Measurements from ENCODE around the gene SLC44A4. TPM values are rescaled to one million over a fixed set of nuclear protein-coding genes. Genes with fewer than 3 reads are reported as not detected.
A peak's percentile ranks its signal among the peaks of the same experiment; 100 is the strongest.
"Not testable (repeated sequence)": the region's sequence is repeated elsewhere in the genome, so short reads cannot be mapped to it uniquely, and the experiment has no call there.

SLC44A4 gene
- total RNA-seq, 2 experiments from 2014 or later, result 0.20 TPM; not detected in 1

DNA sequence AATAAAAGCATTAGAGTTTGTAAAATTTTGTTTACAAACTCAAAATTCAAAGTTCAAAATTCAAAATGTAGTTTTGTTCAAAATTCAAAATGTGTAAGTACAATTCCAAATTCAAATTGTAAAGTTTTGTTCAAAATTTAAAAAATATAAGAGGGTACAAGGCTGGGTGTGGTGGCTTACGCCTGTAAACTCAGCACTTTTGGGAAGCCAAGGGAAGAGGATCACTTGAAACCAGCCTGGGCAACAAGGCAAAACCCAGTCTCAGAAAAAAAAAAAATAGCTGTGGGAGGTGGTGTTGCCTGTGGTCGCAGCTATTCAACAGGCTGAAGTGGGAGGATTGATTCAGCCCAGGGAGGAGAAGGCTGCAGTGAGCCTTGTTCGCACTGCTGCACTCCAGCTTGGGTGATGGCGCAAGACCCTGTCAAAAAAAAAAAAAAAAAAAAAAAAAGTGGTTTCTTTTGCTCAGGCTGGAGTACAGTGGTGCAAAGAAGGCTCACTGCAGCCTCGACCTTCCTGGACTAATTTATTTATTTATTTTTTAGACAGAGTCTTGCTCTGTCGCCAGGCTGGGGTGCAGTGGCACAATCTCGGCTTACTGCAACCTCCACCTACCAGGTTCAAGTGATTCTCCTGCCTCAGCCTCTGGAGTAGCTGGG lies 28.5 kb upstream of the SLC44A4 start:
- TF ChIP-seq CTCF (IDR thresholded peaks at IDR 0.05), result no peak
- intact Hi-C loops (cut with DNase I, micrococcal nuclease), result no loop called here
- Histone ChIP-seq H3K4me3 (ENCODE audit: low read length) (no peak overlapping the region), H3K27ac (ENCODE audit: low read depth in 1 of 2, low read length in 2 of 2) (no peak overlapping the region), H3K9me3 (ENCODE audit: control insufficient read depth in 1 of 2, insufficient read depth in 1 of 2, low read length in 2 of 2) (no peaks in the 10 kb centered on the region), H3K4me1 (ENCODE audit: insufficient read depth, low read length) (peaks cover 7% of the 10 kb centered on the region), H3K36me3 (ENCODE audit: insufficient read depth, low read length) (no peaks in the 10 kb centered on the region), H3K27me3 (ENCODE audit: control insufficient read depth in 1 of 2, insufficient read depth in 2 of 2, low read length in 2 of 2) (no peaks in the 10 kb centered on the region)
- no peaks in the 10 kb centered on the region for H3K9me3 Mint-ChIP-seq
- POLR2A ChIA-PET, result no interaction called here
- ATAC-seq (ENCODE audit: poor library complexity), result no peak
- CTCF ChIA-PET, result interaction anchor here (0.6 kb wide), 2 partner anchors 961 to 1377 kb away, joined by 3 read pairs; no protein-coding TSS in a partner anchor
- no peak overlapping the region for H3K27ac Mint-ChIP-seq
- no peaks in the 10 kb centered on the region for H3K27me3 Mint-ChIP-seq
- H3K4me3 Mint-ChIP-seq, result no peak overlapping the region
- no peak for DNase-seq
- H3K36me3 Mint-ChIP-seq (ENCODE audit: low read depth), result no peaks in the 10 kb centered on the region
- H3K4me1 Mint-ChIP-seq (ENCODE audit: low read depth), result peaks cover 9% of the 10 kb centered on the region

DNA sequence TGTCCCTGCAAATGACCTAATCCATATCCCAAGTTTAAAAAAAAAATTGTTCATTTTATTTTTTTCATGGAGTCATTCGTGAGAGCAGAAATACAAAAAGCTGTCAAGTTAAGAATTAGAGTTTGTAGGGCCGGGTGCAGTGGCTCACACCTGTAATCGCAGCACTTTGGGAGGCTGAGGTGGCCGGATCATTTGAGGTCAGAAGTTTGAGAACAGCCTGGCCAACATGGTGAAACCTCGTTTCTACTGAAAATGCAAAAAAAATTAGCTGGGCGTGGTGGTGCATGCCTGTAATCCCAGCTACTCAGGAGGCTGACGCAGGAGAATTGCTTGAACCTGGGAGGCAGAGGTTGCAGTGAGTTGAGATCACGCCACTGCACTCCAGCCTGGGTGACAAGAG lies 27.9 kb upstream of the SLC44A4 start:
- POLR2A ChIA-PET, H3K27ac Mint-ChIP-seq, DNase-seq: not testable (repeated sequence)

GRCh38 chr6:31906122-31906521 lies 27.3 kb upstream of the SLC44A4 start:
- intact Hi-C loops (cut with DNase I, micrococcal nuclease), result no loop called here
- no peaks in the 10 kb centered on the region for H3K36me3 ChIP-seq (ENCODE audit: insufficient read depth, low read length)
- ChIA-PET CTCF (no interaction called here), POLR2A (no interaction called here)
- DNase-seq, result no peak
- H3K4me3 ChIP-seq (ENCODE audit: low read length), result no peak overlapping the region
- Mint-ChIP-seq H3K4me3 (peak overlapping the region; percentile 54), H3K27ac (no peak overlapping the region), H3K27me3 (no peaks in the 10 kb centered on the region), H3K9me3 (no peaks in the 10 kb centered on the region), H3K4me1 (ENCODE audit: low read depth) (peaks cover 12% of the 10 kb centered on the region), H3K36me3 (ENCODE audit: low read depth) (no peaks in the 10 kb centered on the region)
- no peak for ATAC-seq (ENCODE audit: poor library complexity)
- H3K9me3 ChIP-seq (ENCODE audit: control insufficient read depth in 1 of 2, insufficient read depth in 1 of 2, low read length in 2 of 2), result no peaks in the 10 kb centered on the region
- no peaks in the 10 kb centered on the region for H3K27me3 ChIP-seq (ENCODE audit: control insufficient read depth in 1 of 2, insufficient read depth in 2 of 2, low read length in 2 of 2)
- no peak for TF ChIP-seq CTCF (IDR thresholded peaks at IDR 0.05)
- H3K27ac ChIP-seq (ENCODE audit: low read depth in 1 of 2, low read length in 2 of 2), result no peak overlapping the region
- H3K4me1 ChIP-seq (ENCODE audit: insufficient read depth, low read length), result peaks cover 12% of the 10 kb centered on the region

More for the DNA sequence above, 27.9 kb upstream of the SLC44A4 start:
- H3K4me1 ChIP-seq (ENCODE audit: insufficient read depth, low read length); H3K27me3 Mint-ChIP-seq; H3K4me3 Mint-ChIP-seq; ATAC-seq (ENCODE audit: poor library complexity); H3K9me3 Mint-ChIP-seq; H3K36me3 ChIP-seq (ENCODE audit: insufficient read depth, low read length); H3K27me3 ChIP-seq (ENCODE audit: control insufficient read depth in 1 of 2, insufficient read depth in 2 of 2, low read length in 2 of 2); intact Hi-C loops (cut with DNase I, micrococcal nuclease); H3K4me3 ChIP-seq (ENCODE audit: low read length); H3K36me3 Mint-ChIP-seq (ENCODE audit: low read depth); H3K9me3 ChIP-seq (ENCODE audit: control insufficient read depth in 1 of 2, insufficient read depth in 1 of 2, low read length in 2 of 2); H3K27ac ChIP-seq (ENCODE audit: low read depth in 1 of 2, low read length in 2 of 2): not testable (repeated sequence)
- H3K4me1 Mint-ChIP-seq (ENCODE audit: low read depth), result peaks cover 12% of the 10 kb centered on the region
- CTCF ChIA-PET, result interaction anchor here (0.6 kb wide), 1 partner anchor 1377 kb away, joined by 3 read pairs; no protein-coding TSS in a partner anchor

DNA sequence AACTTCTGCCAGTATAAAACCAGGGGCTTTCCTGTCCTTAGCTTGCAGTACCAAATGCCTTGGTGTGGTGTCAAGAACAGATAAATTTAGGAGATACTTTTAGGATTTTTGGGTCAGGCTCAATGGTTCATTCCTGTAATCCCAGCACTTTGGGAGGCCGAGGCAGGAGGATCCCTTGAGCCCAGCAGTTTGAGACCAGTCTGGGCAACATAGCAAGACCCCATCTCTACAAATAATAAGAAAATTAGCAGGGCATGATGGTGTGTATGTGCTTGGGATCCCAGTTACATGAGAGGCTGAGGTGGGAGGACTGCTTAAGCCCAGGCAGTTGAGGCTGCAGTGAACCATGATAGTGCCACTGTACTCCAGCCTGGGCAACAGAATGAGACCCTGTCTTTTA lies 26.2 kb upstream of the SLC44A4 start:
- H3K36me3 ChIP-seq (ENCODE audit: insufficient read depth, low read length), result no peaks in the 10 kb centered on the region
- Mint-ChIP-seq H3K36me3 (ENCODE audit: low read depth) (no peaks in the 10 kb centered on the region), H3K27me3 (no peaks in the 10 kb centered on the region), H3K4me1 (ENCODE audit: low read depth) (peaks cover 12% of the 10 kb centered on the region), H3K27ac (no peak overlapping the region), H3K4me3 (no peak overlapping the region), H3K9me3 (no peaks in the 10 kb centered on the region)
- H3K27me3 ChIP-seq (ENCODE audit: control insufficient read depth in 1 of 2, insufficient read depth in 2 of 2, low read length in 2 of 2), result no peaks in the 10 kb centered on the region
- no peaks in the 10 kb centered on the region for H3K9me3 ChIP-seq (ENCODE audit: control insufficient read depth in 1 of 2, insufficient read depth in 1 of 2, low read length in 2 of 2)
- intact Hi-C loops (cut with DNase I, micrococcal nuclease), result no loop called here
- POLR2A ChIA-PET, result no interaction called here
- TF ChIP-seq CTCF (IDR thresholded peaks at IDR 0.05), result no peak
- no peak overlapping the region for H3K27ac ChIP-seq (ENCODE audit: low read depth in 1 of 2, low read length in 2 of 2)
- CTCF ChIA-PET, result interaction anchor here (0.6 kb wide), 1 partner anchor 918 kb away, joined by 3 read pairs; no protein-coding TSS in a partner anchor
- peaks cover 19% of the 10 kb centered on the region for H3K4me1 ChIP-seq (ENCODE audit: insufficient read depth, low read length)
- no peak for DNase-seq
- ATAC-seq (ENCODE audit: poor library complexity), result no peak
- H3K4me3 ChIP-seq (ENCODE audit: low read length), result no peak overlapping the region
